H9 (cell line): ENCODE results near the gene ZNF484. TPM values are rescaled to one million over a fixed set of nuclear protein-coding genes. Genes with fewer than 3 reads are reported as not detected.
"Not testable (repeated sequence)": the region's sequence is repeated elsewhere in the genome, so short reads cannot be mapped to it uniquely, and the experiment has no call there.

ENCODE experiments used
- DNase-seq: peaks from one replicate; pipeline ENCODE4 v3.0.0-alpha.2; 2017
- H2AFZ ChIP-seq: one replicate; pipeline ENCODE4 v1.6.1; 2013; ENCODE audit warnings: mild to moderate bottlenecking, low read length, control low read depth, moderate library complexity
- H2AK5ac ChIP-seq: 2 replicates; pipeline ENCODE4 v1.6.1; 2013; ENCODE audit warnings: low read length, control low read depth, mixed read lengths; ENCODE audit not compliant: insufficient read length
- H2BK120ac ChIP-seq: one replicate; pipeline ENCODE4 v1.6.1; 2013; ENCODE audit warnings: low read depth, mild to moderate bottlenecking, low read length, control low read depth, inconsistent platforms; ENCODE audit not compliant: poor library complexity, severe bottlenecking
- H2BK12ac ChIP-seq: 2 replicates; pipeline ENCODE4 v1.6.1; 2013; ENCODE audit warnings: low read length, control low read depth, mixed read lengths, low read depth; ENCODE audit not compliant: insufficient read length
- H2BK15ac ChIP-seq: 2 replicates; pipeline ENCODE4 v1.6.1; 2013; ENCODE audit warnings: low read depth, low read length, control low read depth
- H2BK20ac ChIP-seq: one replicate; pipeline ENCODE4 v1.6.1; 2013; ENCODE audit warnings: low read depth, mild to moderate bottlenecking, low read length, control low read depth, inconsistent platforms; ENCODE audit not compliant: poor library complexity, severe bottlenecking
- H2BK5ac ChIP-seq: 2 replicates; pipeline ENCODE4 v1.6.1; 2013; ENCODE audit warnings: low read length, control low read depth, mixed read lengths; ENCODE audit not compliant: insufficient read length
- H3K14ac ChIP-seq: 2 replicates; pipeline ENCODE4 v1.6.1; 2013; ENCODE audit warnings: low read length, control low read depth; ENCODE audit not compliant: insufficient read depth
- H3K18ac ChIP-seq: 2 replicates; pipeline ENCODE4 v1.6.1; 2013; ENCODE audit warnings: low read depth, mild to moderate bottlenecking, mixed read lengths, low read length, control low read depth; ENCODE audit not compliant: insufficient read length
- H3K23ac ChIP-seq: 2 replicates; pipeline ENCODE4 v1.6.1; 2013; ENCODE audit warnings: low read length, control low read depth, mixed read lengths, low read depth; ENCODE audit not compliant: insufficient read length
- H3K23me2 ChIP-seq: 2 replicates; pipeline ENCODE4 v1.6.1; 2013; ENCODE audit warnings: low read depth, mild to moderate bottlenecking, mixed read lengths, low read length, control low read depth; ENCODE audit not compliant: insufficient read length, poor library complexity, severe bottlenecking
- H3K27ac ChIP-seq: 2 replicates; pipeline ENCODE4 v1.5.1; 2013; ENCODE audit warnings: low read length, control low read depth, mixed read lengths, low read depth; ENCODE audit not compliant: insufficient read length
- H3K27me3 ChIP-seq: 2 replicates; pipeline ENCODE4 v1.6.1; 2013; ENCODE audit warnings: low read length, control low read depth, inconsistent platforms; ENCODE audit not compliant: insufficient read depth
- H3K4ac ChIP-seq: 2 replicates; pipeline ENCODE4 v1.6.1; 2013; ENCODE audit warnings: low read depth, mild to moderate bottlenecking, control low read depth, inconsistent platforms, low read length, moderate library complexity
- H3K4me1 ChIP-seq: 2 replicates; pipeline ENCODE4 v1.6.1; 2013; ENCODE audit warnings: low read length, control low read depth, inconsistent platforms; ENCODE audit not compliant: insufficient read depth
- H3K4me2 ChIP-seq: 2 replicates; pipeline ENCODE4 v1.6.1; 2013; ENCODE audit warnings: low read length, control low read depth, mixed read lengths; ENCODE audit not compliant: insufficient read length, insufficient read depth
- H3K56ac ChIP-seq: 2 replicates; pipeline ENCODE4 v1.6.1; 2013; ENCODE audit warnings: low read depth, mild to moderate bottlenecking, mixed read lengths, low read length, control low read depth; ENCODE audit not compliant: insufficient read length
- H3K79me1 ChIP-seq: 2 replicates; pipeline ENCODE4 v1.6.1; 2013; ENCODE audit warnings: low read depth, mild to moderate bottlenecking, moderate library complexity, low read length, control low read depth, inconsistent platforms; ENCODE audit not compliant: insufficient read depth, poor library complexity, severe bottlenecking
- H3K79me2 ChIP-seq: 2 replicates; pipeline ENCODE4 v1.6.1; 2013; ENCODE audit warnings: low read length, control low read depth, inconsistent platforms; ENCODE audit not compliant: insufficient read depth
- H3K9ac ChIP-seq: 2 replicates; pipeline ENCODE4 v1.6.1; 2013; ENCODE audit warnings: low read length, control low read depth, mixed read lengths; ENCODE audit not compliant: insufficient read length; ENCODE audit errors: extremely low read depth
- H3K9me3 ChIP-seq: one replicate; pipeline ENCODE4 v1.6.1; 2013; ENCODE audit warnings: low read depth, low read length, inconsistent platforms; ENCODE audit not compliant: control insufficient read depth
- H3T11ph ChIP-seq: one replicate; pipeline ENCODE4 v1.6.1; 2013; ENCODE audit warnings: mild to moderate bottlenecking, low read length, control low read depth, inconsistent platforms
- H4K20me1 ChIP-seq: one replicate; pipeline ENCODE4 v1.6.1; 2013; ENCODE audit not compliant: control insufficient read depth, insufficient read length, insufficient read depth
- H4K5ac ChIP-seq: 2 replicates; pipeline ENCODE4 v1.6.1; 2013; ENCODE audit warnings: low read depth, mild to moderate bottlenecking, mixed read lengths, low read length, control low read depth; ENCODE audit not compliant: insufficient read length
- H4K8ac ChIP-seq: replicated peaks from 2 replicates; pipeline ENCODE4 v1.6.1; 2013; ENCODE audit warnings: low read length, control low read depth, mixed read lengths, low read depth; ENCODE audit not compliant: insufficient read length
- H4K91ac ChIP-seq: 2 replicates; pipeline ENCODE4 v1.6.1; 2013; ENCODE audit warnings: low read depth, mild to moderate bottlenecking, moderate library complexity, mixed read lengths, low read length, control low read depth; ENCODE audit not compliant: insufficient read length
- H3K27ac Mint-ChIP-seq, 3 experiments: 2 replicates in 2 of 3; 3 replicates in 1 of 3; pipeline ENCODE4 v1.8.0; 2020 to 2021; ENCODE audit warnings: mixed read lengths in 3 of 3, mild to moderate bottlenecking in 1 of 3, moderate library complexity in 1 of 3
- H3K27me3 Mint-ChIP-seq: 2 replicates; pipeline ENCODE4 v1.8.0; 2021; ENCODE audit warnings: low read depth, mild to moderate bottlenecking, moderate library complexity, mixed read lengths
- H3K36me3 Mint-ChIP-seq, 3 experiments: 2 replicates in 2 of 3; 3 replicates in 1 of 3; pipeline ENCODE4 v1.8.0; 2020 to 2021; ENCODE audit warnings: low read depth in 3 of 3, mixed read lengths in 3 of 3; ENCODE audit not compliant: insufficient read depth in 1 of 3
- H3K4me1 Mint-ChIP-seq, 2 experiments: 2 replicates each; pipeline ENCODE4 v1.8.0; 2020; ENCODE audit warnings: mixed read lengths in 2 of 2
- H3K4me3 Mint-ChIP-seq, 2 experiments: 2 replicates in 1 of 2; 3 replicates in 1 of 2; pipeline ENCODE4 v1.8.0; 2020 to 2021; ENCODE audit warnings: mild to moderate bottlenecking in 2 of 2, mixed read lengths in 2 of 2, moderate library complexity in 1 of 2
- H3K9me3 Mint-ChIP-seq, 2 experiments: 2 replicates in 1 of 2; 3 replicates in 1 of 2; pipeline ENCODE4 v1.8.0; 2020; ENCODE audit warnings: mild to moderate bottlenecking in 2 of 2, mixed read lengths in 2 of 2, moderate library complexity in 1 of 2
- WGBS: extraction: QIAGEN DNeasy Blood & Tissue Kit; methylation state at CpG from one replicate; pipeline ENCODE4 v1.1.7; 2013; ENCODE audit warnings: missing lambda C conversion rate, low lambda C conversion rate, mixed read lengths; ENCODE audit not compliant: insufficient read length; ENCODE audit errors: extremely low coverage; 5-methylcytosine and 5-hydroxymethylcytosine counted together
- total RNA-seq: library from RNA; stranded (reverse); gene quantifications from 2 replicates; pipeline ENCODE4 v1.2.1, GENCODE V29; 2021
- TF ChIP-seq, protein P1 (sequence below): fragments of 200-600 bp; sonication (generic); conservative IDR thresholded peaks from 3 replicates; pipeline ENCODE4 v1.8.0; 2021; ENCODE audit warnings: antibody characterized with exemption, mild to moderate bottlenecking

Gene ZNF484
- total RNA-seq, 1 experiment from 2014 or later: 10.2 TPM

DNA sequence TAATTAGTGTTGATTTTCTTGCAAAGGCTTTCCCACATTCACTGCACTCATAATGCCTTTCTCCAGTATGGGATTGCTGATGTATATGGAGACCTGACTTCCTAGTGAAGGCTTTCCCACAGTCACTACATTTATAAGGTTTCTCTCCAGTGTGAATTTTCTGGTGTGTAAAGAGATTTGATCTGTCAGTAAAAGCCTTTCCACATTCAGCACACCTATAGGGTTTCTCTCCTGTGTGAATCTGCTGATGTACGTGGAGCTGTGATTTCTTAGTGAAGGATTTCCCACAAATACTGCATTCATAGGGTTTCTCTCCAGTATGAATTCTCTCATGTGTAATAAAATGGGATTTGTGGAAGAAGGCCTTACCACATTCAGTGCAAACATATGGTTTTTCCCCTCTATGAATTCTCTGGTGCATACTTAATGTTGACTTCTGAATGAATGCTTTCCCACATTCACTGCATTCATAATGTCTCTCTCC, 31.1 kb downstream of the ZNF484 start:
- Histone ChIP-seq H3K9me3 (peaks cover 33% of the 10 kb centered on the region), H3K14ac (no peak overlapping the region), H3K27ac (no peak overlapping the region), H3K4me2 (no peak overlapping the region), H2BK120ac (no peak overlapping the region), H2BK20ac (no peak overlapping the region), H4K20me1 (no peaks in the 10 kb centered on the region), H3K27me3 (no peaks in the 10 kb centered on the region), H2AK5ac (no peak overlapping the region), H3K79me1 (no peaks in the 10 kb centered on the region), H3K56ac (no peak overlapping the region), H3K79me2 (0 out of 2 replicates have a peak, but pooled peaks cover 2% of the 10 kb centered on the region), H2AFZ (no peak overlapping the region), H4K91ac (no peak overlapping the region), H3T11ph (no peak overlapping the region), H3K4me1 (no peaks in the 10 kb centered on the region), H3K9ac (no peak overlapping the region), H3K23ac (no peak overlapping the region), H3K18ac (no peak overlapping the region), H2BK12ac (no peak overlapping the region), H3K4ac (no peak overlapping the region), H2BK5ac (no peak overlapping the region), H4K8ac (no peak overlapping the region), H3K23me2 (no peaks in the 10 kb centered on the region), H2BK15ac (no peak overlapping the region), H4K5ac (no peak overlapping the region)
- WGBS: no CpG with 5 or more reads among the region's 1 CpG
- no peak overlapping the region for H3K27ac Mint-ChIP-seq
- DNase-seq: no peak
- peaks cover 70 to 89% (median 82%) of the 10 kb centered on the region in 3 experiments for H3K36me3 Mint-ChIP-seq
- H3K27me3 Mint-ChIP-seq: no peaks in the 10 kb centered on the region
- no peak overlapping the region for H3K4me3 Mint-ChIP-seq
- H3K4me1 Mint-ChIP-seq: no peaks in the 10 kb centered on the region
- TF ChIP-seq, protein P1, sequence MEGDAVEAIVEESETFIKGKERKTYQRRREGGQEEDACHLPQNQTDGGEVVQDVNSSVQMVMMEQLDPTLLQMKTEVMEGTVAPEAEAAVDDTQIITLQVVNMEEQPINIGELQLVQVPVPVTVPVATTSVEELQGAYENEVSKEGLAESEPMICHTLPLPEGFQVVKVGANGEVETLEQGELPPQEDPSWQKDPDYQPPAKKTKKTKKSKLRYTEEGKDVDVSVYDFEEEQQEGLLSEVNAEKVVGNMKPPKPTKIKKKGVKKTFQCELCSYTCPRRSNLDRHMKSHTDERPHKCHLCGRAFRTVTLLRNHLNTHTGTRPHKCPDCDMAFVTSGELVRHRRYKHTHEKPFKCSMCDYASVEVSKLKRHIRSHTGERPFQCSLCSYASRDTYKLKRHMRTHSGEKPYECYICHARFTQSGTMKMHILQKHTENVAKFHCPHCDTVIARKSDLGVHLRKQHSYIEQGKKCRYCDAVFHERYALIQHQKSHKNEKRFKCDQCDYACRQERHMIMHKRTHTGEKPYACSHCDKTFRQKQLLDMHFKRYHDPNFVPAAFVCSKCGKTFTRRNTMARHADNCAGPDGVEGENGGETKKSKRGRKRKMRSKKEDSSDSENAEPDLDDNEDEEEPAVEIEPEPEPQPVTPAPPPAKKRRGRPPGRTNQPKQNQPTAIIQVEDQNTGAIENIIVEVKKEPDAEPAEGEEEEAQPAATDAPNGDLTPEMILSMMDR: no peak
- H3K9me3 Mint-ChIP-seq: peaks cover 57 to 65% of the 10 kb centered on the region in 2 experiments

DNA sequence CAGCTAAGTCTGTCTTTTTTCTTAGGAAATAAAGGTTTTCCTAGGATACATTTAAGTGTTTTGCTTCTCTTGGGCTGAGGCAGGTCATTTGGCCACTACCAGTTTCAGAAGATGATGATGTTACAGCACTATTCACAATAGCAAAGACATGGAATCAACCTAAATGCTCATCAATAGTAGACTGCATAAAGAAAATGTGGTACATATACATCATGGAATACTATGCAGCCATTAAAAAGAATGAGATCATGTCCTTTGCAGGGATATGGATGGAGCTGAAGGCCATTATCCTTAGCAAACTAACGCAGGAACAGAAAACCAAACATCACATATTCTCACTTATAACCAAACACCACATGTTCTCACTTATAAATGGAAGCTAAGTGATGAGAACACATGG, 39.4 kb downstream of the ZNF484 start:
- not testable (repeated sequence) for H3K23ac ChIP-seq, H2AK5ac ChIP-seq, H3K27ac Mint-ChIP-seq, H4K91ac ChIP-seq, H3K27ac ChIP-seq, H3K14ac ChIP-seq, H3K4me2 ChIP-seq, H3K79me1 ChIP-seq, H2AFZ ChIP-seq, H3K27me3 Mint-ChIP-seq, H3K18ac ChIP-seq, H3K23me2 ChIP-seq, H4K5ac ChIP-seq, H4K8ac ChIP-seq, H2BK15ac ChIP-seq, H3K4me1 Mint-ChIP-seq, H3K4me3 Mint-ChIP-seq, H3K9ac ChIP-seq, H3T11ph ChIP-seq, H2BK12ac ChIP-seq, H4K20me1 ChIP-seq, H3K79me2 ChIP-seq, H3K56ac ChIP-seq, H3K9me3 ChIP-seq, H3K4ac ChIP-seq, H2BK5ac ChIP-seq, DNase-seq, H3K27me3 ChIP-seq, H2BK20ac ChIP-seq, H2BK120ac ChIP-seq, H3K4me1 ChIP-seq
- WGBS: no CpG with 5 or more reads among the region's 1 CpG
- Mint-ChIP-seq H3K36me3 (peaks cover 26 to 45% (median 32%) of the 10 kb centered on the region in 3 experiments), H3K9me3 (peaks cover 45 to 50% of the 10 kb centered on the region in 2 experiments)
